HepG2 (cell line): ENCODE data around the gene TANGO2.

Source experiments
- BCL6 ChIP-seq: IDR thresholded peaks from 2 replicates; pipeline ENCODE4 v1.6.1; 2016; ENCODE audit warnings: missing genetic modification reagents, missing compliant biosample characterization
- ZMAT3 ChIP-seq: sonication (generic); formaldehyde crosslinking; conservative IDR thresholded peaks from 2 replicates; pipeline ENCODE4 v1.7.0; 2021; ENCODE audit warnings: missing genetic modification reagents
- ZNF530 ChIP-seq: sonication (generic); formaldehyde crosslinking; IDR thresholded peaks from 2 replicates; pipeline ENCODE4 v1.5.0; 2020; ENCODE audit warnings: low read depth, mild to moderate bottlenecking, missing genetic modification reagents
- TF ChIP-seq, protein P1 (sequence below): sonication (generic); formaldehyde crosslinking; IDR thresholded peaks from 2 replicates; pipeline ENCODE4 v1.5.0; 2020; ENCODE audit warnings: mild to moderate bottlenecking, missing genetic modification reagents, moderate library complexity

DNA sequence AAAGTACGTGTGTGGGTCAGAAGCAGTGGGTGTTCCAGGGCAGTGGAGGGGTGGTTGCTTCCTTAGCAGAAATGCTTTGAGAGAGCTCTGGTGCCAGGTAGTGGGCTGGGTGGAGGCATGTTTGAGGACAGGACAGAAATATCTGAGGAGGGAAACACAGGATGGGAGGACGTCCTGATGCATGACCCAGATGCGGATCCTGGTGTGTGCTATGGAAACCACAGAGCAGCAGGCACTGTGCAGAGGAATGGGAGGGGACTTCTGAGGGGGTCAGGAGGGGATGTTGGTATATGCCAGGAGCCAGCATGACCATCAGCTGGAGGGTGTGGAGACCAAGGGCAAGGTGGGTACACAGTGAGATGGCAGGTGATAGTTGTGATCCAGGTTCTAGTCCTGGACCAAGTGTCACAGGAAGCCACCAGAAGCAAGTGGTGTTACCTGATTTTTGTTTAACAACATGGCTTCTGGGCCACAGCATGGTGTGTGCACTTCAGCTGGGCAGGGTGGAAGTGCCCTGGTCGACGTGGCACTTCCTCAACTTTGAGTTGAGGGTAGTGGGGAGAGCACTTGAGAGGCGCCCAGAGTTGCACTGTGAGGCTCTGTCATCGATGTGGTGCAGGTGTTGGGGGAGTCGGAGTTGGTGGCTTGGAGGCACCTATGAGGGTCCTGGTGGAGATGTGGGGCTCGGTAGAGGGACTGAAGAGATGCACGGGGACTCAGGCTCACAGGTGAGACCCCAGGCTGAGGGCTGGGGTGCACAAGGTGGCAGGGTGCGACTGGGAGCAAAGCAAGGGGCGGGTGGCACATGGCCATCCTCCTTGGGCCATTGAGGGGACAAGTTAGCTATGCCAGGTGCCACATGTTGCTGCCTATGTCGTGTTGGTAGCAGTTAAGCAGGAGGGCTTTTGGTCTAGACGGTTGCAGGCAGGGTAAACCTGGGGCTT is 66.7 kb downstream of the TANGO2 start:
- TF ChIP-seq, protein P1, sequence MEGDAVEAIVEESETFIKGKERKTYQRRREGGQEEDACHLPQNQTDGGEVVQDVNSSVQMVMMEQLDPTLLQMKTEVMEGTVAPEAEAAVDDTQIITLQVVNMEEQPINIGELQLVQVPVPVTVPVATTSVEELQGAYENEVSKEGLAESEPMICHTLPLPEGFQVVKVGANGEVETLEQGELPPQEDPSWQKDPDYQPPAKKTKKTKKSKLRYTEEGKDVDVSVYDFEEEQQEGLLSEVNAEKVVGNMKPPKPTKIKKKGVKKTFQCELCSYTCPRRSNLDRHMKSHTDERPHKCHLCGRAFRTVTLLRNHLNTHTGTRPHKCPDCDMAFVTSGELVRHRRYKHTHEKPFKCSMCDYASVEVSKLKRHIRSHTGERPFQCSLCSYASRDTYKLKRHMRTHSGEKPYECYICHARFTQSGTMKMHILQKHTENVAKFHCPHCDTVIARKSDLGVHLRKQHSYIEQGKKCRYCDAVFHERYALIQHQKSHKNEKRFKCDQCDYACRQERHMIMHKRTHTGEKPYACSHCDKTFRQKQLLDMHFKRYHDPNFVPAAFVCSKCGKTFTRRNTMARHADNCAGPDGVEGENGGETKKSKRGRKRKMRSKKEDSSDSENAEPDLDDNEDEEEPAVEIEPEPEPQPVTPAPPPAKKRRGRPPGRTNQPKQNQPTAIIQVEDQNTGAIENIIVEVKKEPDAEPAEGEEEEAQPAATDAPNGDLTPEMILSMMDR (CRISPR knock-in tag): no peak
- TF ChIP-seq ZNF530 (CRISPR knock-in tag): no peak
- TF ChIP-seq ZMAT3 (CRISPR knock-in tag): no peak
- no peak for TF ChIP-seq BCL6 (CRISPR knock-in tag)
